Loucy (cell line): ENCODE results near the gene TAB2.

Source experiments
- H2AFZ ChIP-seq: fragments of 200-600 bp; sonication (generic); 2 replicates; pipeline ENCODE4 v1.6.0; 2016; ENCODE audit warnings: antibody characterized with exemption, mild to moderate bottlenecking, low read length, moderate library complexity
- H3F3A ChIP-seq: fragments of 200-600 bp; 2 replicates; pipeline ENCODE4 v1.6.0; 2016; ENCODE audit warnings: antibody characterized with exemption, low read depth, mild to moderate bottlenecking
- H3K27me3 ChIP-seq: fragments of 200-600 bp; sonication (generic); 2 replicates; pipeline ENCODE4 v1.6.1; 2014; ENCODE audit warnings: low read length, mild to moderate bottlenecking; ENCODE audit not compliant: insufficient read depth, poor library complexity, severe bottlenecking
- H3K36me3 ChIP-seq: fragments of 200-600 bp; sonication (generic); 2 replicates; pipeline ENCODE4 v1.6.1; 2016; ENCODE audit warnings: low read length; ENCODE audit not compliant: insufficient read depth
- H3K4me1 ChIP-seq: fragments of 200-600 bp; sonication (generic); 2 replicates; pipeline ENCODE4 v1.5.1; 2014; ENCODE audit warnings: low read length, mild to moderate bottlenecking; ENCODE audit not compliant: insufficient read depth, poor library complexity, severe bottlenecking
- H3K4me2 ChIP-seq: fragments of 200-600 bp; sonication (generic); 2 replicates; pipeline ENCODE4 v1.6.0; 2014; ENCODE audit warnings: antibody characterized with exemption, low read length, low read depth, mild to moderate bottlenecking; ENCODE audit not compliant: poor library complexity, severe bottlenecking
- H3K4me3 ChIP-seq: fragments of 200-600 bp; sonication (generic); 2 replicates; pipeline ENCODE4 v1.5.1; 2014; ENCODE audit warnings: low read length, mild to moderate bottlenecking, mixed read lengths; ENCODE audit not compliant: poor library complexity, severe bottlenecking
- H3K79me2 ChIP-seq: fragments of 200-600 bp; sonication (generic); 2 replicates; pipeline ENCODE4 v1.6.1; 2014; ENCODE audit warnings: low read length; ENCODE audit not compliant: insufficient read depth
- H3K9ac ChIP-seq: fragments of 200-600 bp; sonication (generic); 2 replicates; pipeline ENCODE4 v1.6.0; 2014; ENCODE audit warnings: mild to moderate bottlenecking, low read depth, low read length, moderate library complexity; ENCODE audit not compliant: poor library complexity, severe bottlenecking
- H3K9me2 ChIP-seq: fragments of 200-600 bp; sonication (generic); replicated peaks from 2 replicates; pipeline ENCODE4 v1.6.1; 2016; ENCODE audit warnings: low read depth, low read length, mixed read lengths
- H3K9me3 ChIP-seq: fragments of 200-600 bp; sonication (generic); 2 replicates; pipeline ENCODE4 v1.6.1; 2014; ENCODE audit warnings: mild to moderate bottlenecking, antibody characterized with exemption, low read length, low read depth; ENCODE audit not compliant: insufficient read depth
- H4K20me1 ChIP-seq: fragments of 200-600 bp; sonication (generic); 2 replicates; pipeline ENCODE4 v1.6.0; 2014; ENCODE audit warnings: antibody characterized with exemption, low read length, mild to moderate bottlenecking; ENCODE audit not compliant: insufficient read depth, poor library complexity, severe bottlenecking
- CTCF ChIP-seq: fragments of 200-600 bp; sonication (generic); conservative IDR thresholded peaks from 2 replicates; pipeline ENCODE4 v1.5.1; 2014; ENCODE audit warnings: mild to moderate bottlenecking, antibody characterized with exemption, low read length
- EZH2phosphoT487 ChIP-seq: fragments of 200-600 bp; IDR thresholded peaks from 2 replicates; pipeline ENCODE4 v1.6.1; 2018; ENCODE audit warnings: antibody characterized with exemption, mild to moderate bottlenecking, moderate library complexity, borderline replicate concordance

TAB2 gene

GRCh38 chr6:149457316-149457884 is 139.9 kb downstream of the TAB2 start:
- Histone ChIP-seq H3F3A (no peaks in the 10 kb centered on the region), H3K4me2 (no peak overlapping the region), H3K4me3 (no peak overlapping the region), H3K9me3 (no peaks in the 10 kb centered on the region), H3K9ac (no peak overlapping the region), H4K20me1 (no peaks in the 10 kb centered on the region), H3K4me1 (no peaks in the 10 kb centered on the region), H3K9me2 (no peaks in the 10 kb centered on the region), H2AFZ (no peak overlapping the region), H3K36me3 (no peaks in the 10 kb centered on the region), H3K27me3 (no peaks in the 10 kb centered on the region), H3K79me2 (no peaks in the 10 kb centered on the region)
- TF ChIP-seq CTCF: no peak

GRCh38 chr6:149458196-149458595 is 140.7 kb downstream of the TAB2 start:
- Histone ChIP-seq H2AFZ (no peak overlapping the region), H3K9ac (no peak overlapping the region), H3K4me2 (no peak overlapping the region), H3K36me3 (no peaks in the 10 kb centered on the region), H3K9me3 (no peaks in the 10 kb centered on the region), H3F3A (no peaks in the 10 kb centered on the region), H3K27me3 (no peaks in the 10 kb centered on the region), H3K4me1 (no peaks in the 10 kb centered on the region), H3K4me3 (no peak overlapping the region), H3K9me2 (no peaks in the 10 kb centered on the region), H3K79me2 (no peaks in the 10 kb centered on the region), H4K20me1 (no peaks in the 10 kb centered on the region)
- TF ChIP-seq CTCF: no peak
- TF ChIP-seq EZH2phosphoT487: no peak

GRCh38 chr6:149458806-149459205 is 141.3 kb downstream of the TAB2 start:
- no peaks in the 10 kb centered on the region for H3K9me3 ChIP-seq
- H3K79me2 ChIP-seq: no peaks in the 10 kb centered on the region
- H3K36me3 ChIP-seq: no peaks in the 10 kb centered on the region
- H3K27me3 ChIP-seq: no peaks in the 10 kb centered on the region
- no peak for TF ChIP-seq CTCF
- TF ChIP-seq EZH2phosphoT487: no peak
- no peak overlapping the region for H3K4me2 ChIP-seq
- no peaks in the 10 kb centered on the region for H3K4me1 ChIP-seq
- no peaks in the 10 kb centered on the region for H3K9me2 ChIP-seq
- no peak overlapping the region for H3K4me3 ChIP-seq
- no peaks in the 10 kb centered on the region for H4K20me1 ChIP-seq
- H3K9ac ChIP-seq: no peak overlapping the region
- no peak overlapping the region for H2AFZ ChIP-seq
- no peaks in the 10 kb centered on the region for H3F3A ChIP-seq
